Natural killer cell (primary cell): ENCODE data around the gene PDS5B. TPM values are rescaled to one million over a fixed set of nuclear protein-coding genes. Genes with fewer than 3 reads are reported as not detected.
"Not testable (repeated sequence)": the region's sequence is repeated elsewhere in the genome, so short reads cannot be mapped to it uniquely, and the experiment has no call there.

ENCODE experiments used
- ATAC-seq, 3 donors: fragments of 150-1000 bp in 2 of 3; fragments of 200-7000 bp in 1 of 3; cut with Tn5 transposase; 1 replicate in 1 of 3; 2 replicates in 2 of 3; pipeline ENCODE4 v1.10.0; 2021; ENCODE audit warnings: mild to moderate bottlenecking in 2 of 3, moderate library complexity in 2 of 3
- DNase-seq, 2 donors: peaks; one replicate each; pipeline versions ENCODE4 v3.0.0 to v3.0.0-alpha.2; 2013 to 2021; ENCODE audit warnings: mixed read lengths in 1 of 2
- H3K27ac ChIP-seq: one replicate; pipeline ENCODE4 v1.5.1; 2013; ENCODE audit warnings: mild to moderate bottlenecking, low read length
- H3K27me3 ChIP-seq: one replicate; pipeline ENCODE4 v1.6.1; 2013; ENCODE audit warnings: low read length; ENCODE audit not compliant: control insufficient read depth, insufficient read depth
- H3K36me3 ChIP-seq: one replicate; pipeline ENCODE4 v1.6.1; 2013; ENCODE audit warnings: low read length; ENCODE audit not compliant: control insufficient read depth, insufficient read depth
- H3K4me1 ChIP-seq: one replicate; pipeline ENCODE4 v1.6.1; 2013; ENCODE audit warnings: low read length; ENCODE audit not compliant: control insufficient read depth, insufficient read depth
- H3K4me3 ChIP-seq: one replicate; pipeline ENCODE4 v1.5.1; 2013; ENCODE audit warnings: low read length
- H3K9me3 ChIP-seq: one replicate; pipeline ENCODE4 v1.6.1; 2013; ENCODE audit warnings: low read length; ENCODE audit not compliant: control insufficient read depth, insufficient read depth
- H3K27ac Mint-ChIP-seq, 2 donors: one replicate each; pipeline ENCODE4 v1.8.0; 2022; ENCODE audit warnings: mild to moderate bottlenecking in 2 of 2, mixed read lengths in 2 of 2, moderate library complexity in 1 of 2
- H3K27me3 Mint-ChIP-seq, 2 donors: one replicate each; pipeline ENCODE4 v1.8.0; 2022; ENCODE audit warnings: low read depth in 2 of 2, mixed read lengths in 2 of 2
- H3K36me3 Mint-ChIP-seq: one replicate; pipeline ENCODE4 v1.8.0; 2022; ENCODE audit warnings: mixed read lengths
- H3K4me1 Mint-ChIP-seq, 2 donors: one replicate each; pipeline ENCODE4 v1.8.0; 2022; ENCODE audit warnings: mixed read lengths in 2 of 2
- H3K4me3 Mint-ChIP-seq: one replicate; pipeline ENCODE4 v1.8.0; 2022; ENCODE audit warnings: mild to moderate bottlenecking, moderate library complexity, mixed read lengths
- H3K9me3 Mint-ChIP-seq, 2 donors: one replicate each; pipeline ENCODE4 v1.8.0; 2022; ENCODE audit warnings: mixed read lengths in 2 of 2
- CTCF ChIP-seq: fragments of 200-600 bp; IDR thresholded peaks from one replicate; pipeline ENCODE4 v1.8.0; 2022; ENCODE audit warnings: antibody characterized with exemption
- WGBS: methylation state at CpG from one replicate; pipeline ENCODE4 v1.1.7; 2013; ENCODE audit warnings: missing lambda C conversion rate; ENCODE audit not compliant: insufficient coverage; 5-methylcytosine and 5-hydroxymethylcytosine counted together
- intact Hi-C: fragments of 100-400 bp; cut with micrococcal nuclease; formaldehyde crosslinking; loops from one replicate; pipeline ENCODE4 v1.14.2; 2022
- total RNA-seq, 4 donors: library from RNA; stranded (reverse); fragments of 120-200 nt in 1 of 4; gene quantifications; one replicate each; pipeline versions ENCODE4 v1.2.3 to v1.2.4, GENCODE V29; 2013 to 2022

The PDS5B gene
- total RNA-seq, 3 donors from 2014 or later (not counting 1 experiment from before 2014, with no cell fraction given): 59.4 to 70.6 (median 64.7) TPM

- H3K4me3 Mint-ChIP-seq: no peak overlapping the region
- Histone ChIP-seq H3K27me3 (no peaks in the 10 kb centered on the region), H3K9me3 (no peaks in the 10 kb centered on the region), H3K4me3 (no peak overlapping the region), H3K4me1 (no peaks in the 10 kb centered on the region), H3K36me3 (peaks cover 18% of the 10 kb centered on the region), H3K27ac (no peak overlapping the region)
- no peak overlapping the region for H3K27ac Mint-ChIP-seq
- intact Hi-C loops: no loop called here
- DNase-seq (no peak), ATAC-seq (no peak)
- H3K36me3 Mint-ChIP-seq: no peaks in the 10 kb centered on the region
- H3K9me3 Mint-ChIP-seq: no peaks in the 10 kb centered on the region
- TF ChIP-seq CTCF: no peak
- no peaks in the 10 kb centered on the region for H3K27me3 Mint-ChIP-seq
- H3K4me1 Mint-ChIP-seq: peaks cover 0 to 4% of the 10 kb centered on the region in 2 donors
- WGBS: no CpG with 5 or more reads among the region's 2 CpGs
Measured at GRCh38 chr13:32687275-32687674, 101.0 kb downstream of the PDS5B start.

GRCh38 chr13:32695602-32696250 is 109.5 kb downstream of the PDS5B start:
- Mint-ChIP-seq H3K4me1 (no peaks in the 10 kb centered on the region), H3K36me3 (no peaks in the 10 kb centered on the region), H3K27ac (no peak overlapping the region), H3K27me3 (no peaks in the 10 kb centered on the region), H3K4me3 (no peak overlapping the region), H3K9me3 (no peaks in the 10 kb centered on the region)
- Histone ChIP-seq H3K4me1 (no peaks in the 10 kb centered on the region), H3K9me3 (no peaks in the 10 kb centered on the region), H3K27me3 (no peaks in the 10 kb centered on the region), H3K4me3 (no peak overlapping the region), H3K36me3 (peaks cover 20% of the 10 kb centered on the region), H3K27ac (no peak overlapping the region)
- no peak for TF ChIP-seq CTCF
- intact Hi-C loops: no loop called here
- DNase-seq (no peak), ATAC-seq (no peak)
- WGBS: no CpG with 5 or more reads among the region's 2 CpGs

GRCh38 chr13:32707471-32707870 is 121.2 kb downstream of the PDS5B start:
- Mint-ChIP-seq H3K27ac (no peak overlapping the region), H3K9me3 (peaks cover 0 to 1% of the 10 kb centered on the region in 2 donors), H3K4me3 (no peak overlapping the region), H3K36me3 (peaks cover 12% of the 10 kb centered on the region), H3K4me1 (no peaks in the 10 kb centered on the region), H3K27me3 (no peaks in the 10 kb centered on the region)
- no peaks in the 10 kb centered on the region for H3K4me1 ChIP-seq
- no peaks in the 10 kb centered on the region for H3K9me3 ChIP-seq
- DNase-seq: no peak
- H3K27me3 ChIP-seq: no peaks in the 10 kb centered on the region
- peaks cover 28% of the 10 kb centered on the region for H3K36me3 ChIP-seq
- intact Hi-C loops: no loop called here
- WGBS: 63% methylated on average over 1 of the region's 4 CpGs
- no peak for ATAC-seq
- no peak overlapping the region for H3K4me3 ChIP-seq
- TF ChIP-seq CTCF: no peak
- no peak overlapping the region for H3K27ac ChIP-seq

- Histone ChIP-seq H3K4me3 (no peak overlapping the region), H3K36me3 (peaks cover 38% of the 10 kb centered on the region), H3K9me3 (peaks cover 8% of the 10 kb centered on the region), H3K27me3 (no peaks in the 10 kb centered on the region), H3K27ac (no peak overlapping the region), H3K4me1 (no peaks in the 10 kb centered on the region)
- Mint-ChIP-seq H3K36me3 (peaks cover 35% of the 10 kb centered on the region), H3K9me3 (peaks cover 9 to 11% of the 10 kb centered on the region in 2 donors), H3K4me3 (no peak overlapping the region), H3K27me3 (no peaks in the 10 kb centered on the region), H3K27ac (no peak overlapping the region), H3K4me1 (no peaks in the 10 kb centered on the region)
- no peak for ATAC-seq
- no peak for DNase-seq
- intact Hi-C loops: no loop called here
- TF ChIP-seq CTCF: no peak
Measured at GRCh38 chr13:32713397-32713796, 127.1 kb downstream of the PDS5B start.

- H3K27ac ChIP-seq, DNase-seq, H3K4me1 Mint-ChIP-seq, H3K4me3 Mint-ChIP-seq, H3K27me3 ChIP-seq, H3K4me1 ChIP-seq, H3K27me3 Mint-ChIP-seq, H3K27ac Mint-ChIP-seq, H3K9me3 ChIP-seq, ATAC-seq, H3K4me3 ChIP-seq, intact Hi-C loops: not testable (repeated sequence)
- H3K36me3 ChIP-seq: peaks cover 26% of the 10 kb centered on the region
- H3K36me3 Mint-ChIP-seq: peaks cover 27% of the 10 kb centered on the region
- peaks cover 9 to 11% of the 10 kb centered on the region in 2 donors for H3K9me3 Mint-ChIP-seq
- WGBS: 98% methylated on average over 17 of the region's 21 CpGs
Measured at GRCh38 chr13:32716201-32716600, 129.9 kb downstream of the PDS5B start.
